ENCODE results near the gene ARSI. TPM values are rescaled to one million over a fixed set of nuclear protein-coding genes. Genes with fewer than 3 reads are reported as not detected.

ARSI gene
- total RNA-seq, 4 donors from 2014 or later = 2.7 to 5.4 (median 3.9) TPM

GRCh38 chr5:150307617-150308426, 5.1 kb upstream of the ARSI start:
- TF ChIP-seq POLR2AphosphoS5 (IDR thresholded peaks at IDR 0.05) (no peak), EP300 (IDR thresholded peaks at IDR 0.05) (no peak), CTCF (IDR thresholded peaks at IDR 0.05) (no peak), POLR2A (IDR thresholded peaks at IDR 0.05) (no peak)

GRCh38 chr5:150306775-150307174, 4.1 kb upstream of the ARSI start:
- Histone ChIP-seq H3K27ac (no peak overlapping the region), H3K27me3 (peaks cover 12% of the 10 kb centered on the region), H3K36me3 (no peaks in the 10 kb centered on the region), H3K4me1 (peaks cover 16% of the 10 kb centered on the region), H3K9me3 (no peaks in the 10 kb centered on the region), H3K4me3 (no peak overlapping the region)
- TF ChIP-seq EP300 (IDR thresholded peaks at IDR 0.05) (no peak), POLR2AphosphoS5 (IDR thresholded peaks at IDR 0.05) (no peak), POLR2A (IDR thresholded peaks at IDR 0.05) (no peak), CTCF (IDR thresholded peaks at IDR 0.05) (no peak)
- 91% methylated on average over 3 of the region's 4 CpGs for WGBS
- DNase-seq (ENCODE audit: low spot score in 2 of 2) = no peak

More at GRCh38 chr5:150307617-150308426, 5.1 kb upstream of the ARSI start:
- no peaks in the 10 kb centered on the region for H3K9me3 ChIP-seq
- peaks cover 6% of the 10 kb centered on the region for H3K4me1 ChIP-seq
- peaks cover 1% of the 10 kb centered on the region for H3K27me3 ChIP-seq
- H3K27ac ChIP-seq = no peak overlapping the region
- no peak overlapping the region for H3K4me3 ChIP-seq
- DNase-seq (ENCODE audit: low spot score in 2 of 2) = no peak
- no peaks in the 10 kb centered on the region for H3K36me3 ChIP-seq
- WGBS = 67% methylated on average over 11 of the region's 11 CpGs

DNA sequence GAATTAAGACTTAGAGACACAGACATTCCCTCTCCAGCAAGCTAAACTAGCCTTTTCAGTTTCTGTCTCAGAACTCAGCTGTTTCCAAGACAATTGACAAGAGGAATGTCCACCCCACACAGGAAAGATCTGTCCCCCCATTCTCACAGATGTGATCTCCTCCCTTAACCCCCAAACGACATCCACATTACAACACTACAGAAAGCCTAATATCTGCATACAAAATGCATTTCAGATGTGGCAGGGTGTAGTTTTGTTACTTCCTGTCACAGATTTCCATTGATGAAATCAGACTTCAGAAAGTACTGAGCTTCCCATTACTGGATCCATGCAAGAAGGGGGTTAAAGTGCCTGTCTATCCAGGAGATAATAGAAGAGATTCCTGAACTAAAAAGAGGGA, 2.9 kb upstream of the ARSI start:
- 48% methylated on average over 1 of the region's 1 CpG for WGBS
- Histone ChIP-seq H3K27me3 (peaks cover 13% of the 10 kb centered on the region), H3K9me3 (no peaks in the 10 kb centered on the region), H3K36me3 (no peaks in the 10 kb centered on the region), H3K4me1 (peaks cover 26% of the 10 kb centered on the region), H3K4me3 (no peak overlapping the region), H3K27ac (no peak overlapping the region)
- TF ChIP-seq POLR2A (IDR thresholded peaks at IDR 0.05) (no peak), EP300 (IDR thresholded peaks at IDR 0.05) (no peak), CTCF (IDR thresholded peaks at IDR 0.05) (no peak), POLR2AphosphoS5 (IDR thresholded peaks at IDR 0.05) (no peak)
- no peak for DNase-seq (ENCODE audit: low spot score in 2 of 2)

DNA sequence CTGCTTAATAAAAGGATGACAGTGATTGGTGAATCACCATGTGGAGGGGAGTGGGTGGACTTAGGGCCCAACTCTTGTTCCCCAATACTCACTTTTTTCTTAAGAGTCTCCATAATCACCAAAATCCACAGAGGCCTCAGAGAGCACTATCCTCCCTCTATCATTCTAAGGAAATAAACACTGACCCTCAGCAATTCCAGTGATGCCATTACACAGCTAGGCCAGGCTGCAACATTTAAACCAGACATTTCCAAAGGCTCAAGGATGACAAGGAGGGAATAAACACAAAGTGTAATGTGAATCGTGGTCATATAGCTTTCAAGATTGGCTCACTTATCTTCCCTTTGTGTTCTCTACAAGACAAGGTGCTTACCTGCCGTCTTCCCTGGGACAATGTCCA, 2.4 kb upstream of the ARSI start:
- peaks cover 26% of the 10 kb centered on the region for H3K4me1 ChIP-seq
- H3K27ac ChIP-seq = no peak overlapping the region
- H3K27me3 ChIP-seq = peaks cover 13% of the 10 kb centered on the region
- no peak for DNase-seq (ENCODE audit: low spot score in 2 of 2)
- no peaks in the 10 kb centered on the region for H3K9me3 ChIP-seq
- TF ChIP-seq POLR2AphosphoS5 (IDR thresholded peaks at IDR 0.05) (no peak), CTCF (IDR thresholded peaks at IDR 0.05) (no peak), POLR2A (IDR thresholded peaks at IDR 0.05) (no peak), EP300 (IDR thresholded peaks at IDR 0.05) (no peak)
- no peaks in the 10 kb centered on the region for H3K36me3 ChIP-seq
- H3K4me3 ChIP-seq = no peak overlapping the region
- WGBS = 91% methylated on average over 2 of the region's 2 CpGs

DNA sequence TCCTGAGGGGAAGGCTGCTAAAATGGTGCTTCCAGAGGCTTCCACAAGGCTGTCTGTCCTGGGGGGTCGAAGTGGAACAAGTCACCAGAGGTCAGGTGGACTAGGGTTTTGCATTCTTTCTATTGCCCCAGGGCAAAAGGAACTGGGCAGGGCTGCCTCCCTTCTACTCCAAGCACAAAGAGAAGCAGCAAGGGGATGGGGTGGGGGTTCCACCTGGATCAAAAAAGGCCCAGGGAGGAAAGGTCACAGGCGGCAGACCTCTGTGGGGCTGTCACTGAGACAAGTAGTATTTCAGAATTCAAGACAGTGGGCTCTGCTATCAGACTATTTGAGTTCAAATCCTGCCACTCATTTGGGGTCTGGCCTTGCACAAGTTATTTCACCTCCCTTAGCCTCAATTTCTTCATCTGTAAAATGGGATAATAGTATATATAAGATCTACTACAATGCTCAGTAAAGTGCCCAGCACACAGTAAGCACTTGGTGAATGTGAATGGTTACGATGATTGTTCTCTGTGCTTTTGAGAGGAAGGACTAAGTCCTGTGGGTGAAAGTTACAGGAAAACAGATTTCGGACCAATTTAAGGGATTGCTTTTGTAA, 1.9 kb upstream of the ARSI start:
- no peak overlapping the region for H3K27ac ChIP-seq

More for the DNA sequence above, 1.9 kb upstream of the ARSI start:
- peaks cover 26% of the 10 kb centered on the region for H3K4me1 ChIP-seq
- H3K27me3 ChIP-seq = peaks cover 13% of the 10 kb centered on the region
- WGBS = 88% methylated on average over 4 of the region's 4 CpGs
- no peak for DNase-seq (ENCODE audit: low spot score in 2 of 2)
- no peak overlapping the region for H3K4me3 ChIP-seq
- H3K36me3 ChIP-seq = no peaks in the 10 kb centered on the region
- no peaks in the 10 kb centered on the region for H3K9me3 ChIP-seq
- TF ChIP-seq CTCF (IDR thresholded peaks at IDR 0.05) = no peak
- TF ChIP-seq EP300 (IDR thresholded peaks at IDR 0.05) = no peak
- TF ChIP-seq POLR2A (IDR thresholded peaks at IDR 0.05) = no peak
- TF ChIP-seq POLR2AphosphoS5 (IDR thresholded peaks at IDR 0.05) = no peak
